Measurements from ENCODE around the gene ASTN2.

GRCh38 chr9:116979456-116979855 is 435.4 kb downstream of the ASTN2 start:
- TF ChIP-seq CTCF (IDR thresholded peaks at IDR 0.05; ENCODE audit: low read depth, low read length, missing input control) (no peak), RXRA (IDR thresholded peaks at IDR 0.05) (no peak), JUND (IDR thresholded peaks at IDR 0.05) (no peak), YY1 (IDR thresholded peaks at IDR 0.05) (no peak), RAD21 (IDR thresholded peaks at IDR 0.05) (no peak), FOXA1 (IDR thresholded peaks at IDR 0.05) (no peak), HNF4G (IDR thresholded peaks at IDR 0.05) (no peak), GABPA (IDR thresholded peaks at IDR 0.05 in 1 of 2, conservative IDR thresholded peaks at IDR 0.05 in 1 of 2) (no peak)
- TF ChIP-seq, protein P1, sequence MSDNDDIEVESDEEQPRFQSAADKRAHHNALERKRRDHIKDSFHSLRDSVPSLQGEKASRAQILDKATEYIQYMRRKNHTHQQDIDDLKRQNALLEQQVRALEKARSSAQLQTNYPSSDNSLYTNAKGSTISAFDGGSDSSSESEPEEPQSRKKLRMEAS (IDR thresholded peaks at IDR 0.05) = no peak
- TF ChIP-seq, protein P2, sequence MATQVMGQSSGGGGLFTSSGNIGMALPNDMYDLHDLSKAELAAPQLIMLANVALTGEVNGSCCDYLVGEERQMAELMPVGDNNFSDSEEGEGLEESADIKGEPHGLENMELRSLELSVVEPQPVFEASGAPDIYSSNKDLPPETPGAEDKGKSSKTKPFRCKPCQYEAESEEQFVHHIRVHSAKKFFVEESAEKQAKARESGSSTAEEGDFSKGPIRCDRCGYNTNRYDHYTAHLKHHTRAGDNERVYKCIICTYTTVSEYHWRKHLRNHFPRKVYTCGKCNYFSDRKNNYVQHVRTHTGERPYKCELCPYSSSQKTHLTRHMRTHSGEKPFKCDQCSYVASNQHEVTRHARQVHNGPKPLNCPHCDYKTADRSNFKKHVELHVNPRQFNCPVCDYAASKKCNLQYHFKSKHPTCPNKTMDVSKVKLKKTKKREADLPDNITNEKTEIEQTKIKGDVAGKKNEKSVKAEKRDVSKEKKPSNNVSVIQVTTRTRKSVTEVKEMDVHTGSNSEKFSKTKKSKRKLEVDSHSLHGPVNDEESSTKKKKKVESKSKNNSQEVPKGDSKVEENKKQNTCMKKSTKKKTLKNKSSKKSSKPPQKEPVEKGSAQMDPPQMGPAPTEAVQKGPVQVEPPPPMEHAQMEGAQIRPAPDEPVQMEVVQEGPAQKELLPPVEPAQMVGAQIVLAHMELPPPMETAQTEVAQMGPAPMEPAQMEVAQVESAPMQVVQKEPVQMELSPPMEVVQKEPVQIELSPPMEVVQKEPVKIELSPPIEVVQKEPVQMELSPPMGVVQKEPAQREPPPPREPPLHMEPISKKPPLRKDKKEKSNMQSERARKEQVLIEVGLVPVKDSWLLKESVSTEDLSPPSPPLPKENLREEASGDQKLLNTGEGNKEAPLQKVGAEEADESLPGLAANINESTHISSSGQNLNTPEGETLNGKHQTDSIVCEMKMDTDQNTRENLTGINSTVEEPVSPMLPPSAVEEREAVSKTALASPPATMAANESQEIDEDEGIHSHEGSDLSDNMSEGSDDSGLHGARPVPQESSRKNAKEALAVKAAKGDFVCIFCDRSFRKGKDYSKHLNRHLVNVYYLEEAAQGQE (IDR thresholded peaks at IDR 0.05) = no peak
- TF ChIP-seq, protein P3, sequence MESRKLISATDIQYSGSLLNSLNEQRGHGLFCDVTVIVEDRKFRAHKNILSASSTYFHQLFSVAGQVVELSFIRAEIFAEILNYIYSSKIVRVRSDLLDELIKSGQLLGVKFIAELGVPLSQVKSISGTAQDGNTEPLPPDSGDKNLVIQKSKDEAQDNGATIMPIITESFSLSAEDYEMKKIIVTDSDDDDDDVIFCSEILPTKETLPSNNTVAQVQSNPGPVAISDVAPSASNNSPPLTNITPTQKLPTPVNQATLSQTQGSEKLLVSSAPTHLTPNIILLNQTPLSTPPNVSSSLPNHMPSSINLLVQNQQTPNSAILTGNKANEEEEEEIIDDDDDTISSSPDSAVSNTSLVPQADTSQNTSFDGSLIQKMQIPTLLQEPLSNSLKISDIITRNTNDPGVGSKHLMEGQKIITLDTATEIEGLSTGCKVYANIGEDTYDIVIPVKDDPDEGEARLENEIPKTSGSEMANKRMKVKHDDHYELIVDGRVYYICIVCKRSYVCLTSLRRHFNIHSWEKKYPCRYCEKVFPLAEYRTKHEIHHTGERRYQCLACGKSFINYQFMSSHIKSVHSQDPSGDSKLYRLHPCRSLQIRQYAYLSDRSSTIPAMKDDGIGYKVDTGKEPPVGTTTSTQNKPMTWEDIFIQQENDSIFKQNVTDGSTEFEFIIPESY (IDR thresholded peaks at IDR 0.05) = no peak
- TF ChIP-seq, protein P4, sequence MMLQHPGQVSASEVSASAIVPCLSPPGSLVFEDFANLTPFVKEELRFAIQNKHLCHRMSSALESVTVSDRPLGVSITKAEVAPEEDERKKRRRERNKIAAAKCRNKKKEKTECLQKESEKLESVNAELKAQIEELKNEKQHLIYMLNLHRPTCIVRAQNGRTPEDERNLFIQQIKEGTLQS (IDR thresholded peaks at IDR 0.05) = no peak

Measured in liver (tissue), 3 donors.